Mesodermal cell (in vitro differentiated cells): ENCODE measurements around the gene MBOAT1.

ENCODE experiments used
- H3K27ac ChIP-seq: 2 replicates; pipeline ENCODE4 v1.7.0; 2013; ENCODE audit warnings: mild to moderate bottlenecking, low read depth, low read length, moderate library complexity; ENCODE audit not compliant: severe bottlenecking
- H3K36me3 ChIP-seq: 2 replicates; pipeline ENCODE4 v1.7.1; 2013; ENCODE audit warnings: mild to moderate bottlenecking, low read length, moderate library complexity; ENCODE audit not compliant: control insufficient read depth, insufficient read depth
- H3K4me1 ChIP-seq: one replicate; pipeline ENCODE4 v1.7.1; 2013; ENCODE audit warnings: mild to moderate bottlenecking, low read length; ENCODE audit not compliant: insufficient read depth, control insufficient read depth, poor library complexity, severe bottlenecking
- H3K4me3 ChIP-seq: 2 replicates; pipeline ENCODE4 v1.7.0; 2013; ENCODE audit warnings: low read length, control low read depth, mild to moderate bottlenecking; ENCODE audit not compliant: insufficient read depth, poor library complexity, severe bottlenecking; ENCODE audit errors: extremely low read depth
- H3K9me3 ChIP-seq: 2 replicates; pipeline ENCODE4 v1.7.1; 2013; ENCODE audit warnings: mild to moderate bottlenecking, low read length, moderate library complexity; ENCODE audit not compliant: control insufficient read depth
- WGBS, 2 experiments: methylation state at CpG; one replicate each; pipeline ENCODE4 v1.1.5; 2013; ENCODE audit warnings: missing lambda C conversion rate in 2 of 2; ENCODE audit not compliant: insufficient coverage in 2 of 2; 5-methylcytosine and 5-hydroxymethylcytosine counted together

MBOAT1 gene

GRCh38 chr6:20095436-20095835 lies 116.8 kb downstream of the MBOAT1 start:
- Histone ChIP-seq H3K4me1 (no peaks in the 10 kb centered on the region), H3K36me3 (no peaks in the 10 kb centered on the region), H3K27ac (no peak overlapping the region), H3K4me3 (no peak overlapping the region), H3K9me3 (no peaks in the 10 kb centered on the region)
- 94 to 95% methylated on average over 4 to 6 of the region's 6 CpGs for WGBS, 2 experiments

GRCh38 chr6:20092071-20092566 lies 120.2 kb downstream of the MBOAT1 start:
- Histone ChIP-seq H3K4me1 (no peaks in the 10 kb centered on the region), H3K9me3 (no peaks in the 10 kb centered on the region), H3K36me3 (no peaks in the 10 kb centered on the region), H3K4me3 (no peak overlapping the region), H3K27ac (no peak overlapping the region)
- 0% methylated on average over 1 of the region's 1 CpG; no CpG with 5 or more reads in 1 of the 2 experiments for WGBS, 2 experiments

DNA sequence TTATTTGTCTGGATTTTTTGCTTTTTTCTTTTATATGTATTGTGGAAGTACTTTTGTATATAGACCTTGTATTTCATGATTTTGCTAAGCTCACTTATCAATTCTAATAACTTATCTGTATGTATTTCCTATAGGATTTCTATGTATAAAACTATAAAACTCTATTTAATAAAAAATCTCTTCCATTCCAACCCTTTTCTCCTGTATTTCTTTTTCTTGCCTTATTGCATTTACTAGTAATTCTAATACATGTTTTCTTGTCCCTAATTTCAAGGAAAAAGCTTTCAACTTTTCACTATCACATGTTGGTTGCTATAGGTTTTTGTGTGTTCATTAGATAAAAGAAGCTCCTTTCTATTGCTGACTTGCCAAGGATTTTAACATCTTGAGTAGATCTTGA lies 125.3 kb downstream of the MBOAT1 start:
- H3K9me3 ChIP-seq, result no peaks in the 10 kb centered on the region
- H3K4me3 ChIP-seq, result no peak overlapping the region
- H3K27ac ChIP-seq, result no peak overlapping the region
- no peaks in the 10 kb centered on the region for H3K4me1 ChIP-seq
- H3K36me3 ChIP-seq, result no peaks in the 10 kb centered on the region

- Histone ChIP-seq H3K4me1 (no peaks in the 10 kb centered on the region), H3K27ac (no peak overlapping the region), H3K4me3 (no peak overlapping the region), H3K36me3 (no peaks in the 10 kb centered on the region), H3K9me3 (no peaks in the 10 kb centered on the region)
- WGBS, 2 experiments, result 92 to 100% methylated on average over 2 of the region's 2 CpGs
Observed at GRCh38 chr6:20085817-20086216, 126.5 kb downstream of the MBOAT1 start.

GRCh38 chr6:20084411-20084810 lies 127.9 kb downstream of the MBOAT1 start:
- Histone ChIP-seq H3K4me1 (no peaks in the 10 kb centered on the region), H3K27ac (no peak overlapping the region), H3K36me3 (no peaks in the 10 kb centered on the region), H3K4me3 (no peak overlapping the region), H3K9me3 (no peaks in the 10 kb centered on the region)

GRCh38 chr6:20071998-20072397 lies 140.3 kb downstream of the MBOAT1 start:
- Histone ChIP-seq H3K36me3 (no peaks in the 10 kb centered on the region), H3K4me3 (no peak overlapping the region), H3K27ac (no peak overlapping the region), H3K9me3 (no peaks in the 10 kb centered on the region), H3K4me1 (no peaks in the 10 kb centered on the region)
- 95 to 96% methylated on average over 4 to 5 of the region's 6 CpGs for WGBS, 2 experiments

DNA sequence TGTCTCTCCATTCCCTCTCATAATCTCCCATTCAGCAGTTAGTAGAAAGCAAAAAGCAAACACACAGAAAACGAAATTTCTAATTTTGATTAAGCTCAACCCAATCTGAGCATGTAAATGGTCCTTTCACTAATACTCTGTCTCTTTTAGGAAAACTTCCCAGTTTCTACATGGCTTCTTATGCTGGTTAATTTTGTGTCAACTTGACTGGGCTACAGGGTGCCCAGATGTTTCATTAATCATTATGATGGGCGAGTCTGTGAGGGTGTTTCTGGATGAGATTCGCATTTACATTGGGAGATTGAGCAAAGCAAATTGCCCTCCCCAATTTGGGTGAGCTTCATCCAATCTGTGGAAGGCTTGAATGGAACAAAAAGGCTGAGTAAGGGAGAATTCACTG lies 142.2 kb downstream of the MBOAT1 start:
- Histone ChIP-seq H3K9me3 (no peaks in the 10 kb centered on the region), H3K4me1 (no peaks in the 10 kb centered on the region), H3K4me3 (no peak overlapping the region), H3K27ac (no peak overlapping the region), H3K36me3 (no peaks in the 10 kb centered on the region)
- 81 to 93% methylated on average over 3 of the region's 3 CpGs for WGBS, 2 experiments

- Histone ChIP-seq H3K36me3 (no peaks in the 10 kb centered on the region), H3K9me3 (no peaks in the 10 kb centered on the region), H3K4me1 (no peaks in the 10 kb centered on the region), H3K27ac (no peak overlapping the region), H3K4me3 (no peak overlapping the region)
- 91 to 95% methylated on average over 10 to 12 of the region's 12 CpGs for WGBS, 2 experiments
Observed at GRCh38 chr6:20069021-20069522, 143.2 kb downstream of the MBOAT1 start.

GRCh38 chr6:20068421-20068988 lies 143.8 kb downstream of the MBOAT1 start:
- 94% methylated on average over 3 of the region's 10 CpGs; no CpG with 5 or more reads in 1 of the 2 experiments for WGBS, 2 experiments
- no peaks in the 10 kb centered on the region for H3K9me3 ChIP-seq
- no peaks in the 10 kb centered on the region for H3K4me1 ChIP-seq
- H3K27ac ChIP-seq, result no peak overlapping the region
- H3K36me3 ChIP-seq, result no peaks in the 10 kb centered on the region
- no peak overlapping the region for H3K4me3 ChIP-seq

- H3K9me3 ChIP-seq, result no peaks in the 10 kb centered on the region
- no peak overlapping the region for H3K27ac ChIP-seq
- no peaks in the 10 kb centered on the region for H3K4me1 ChIP-seq
- 50 to 86% methylated on average over 1 to 2 of the region's 5 CpGs for WGBS, 2 experiments
- H3K4me3 ChIP-seq, result no peak overlapping the region
- H3K36me3 ChIP-seq, result no peaks in the 10 kb centered on the region
Observed at GRCh38 chr6:20061952-20062351, 150.3 kb downstream of the MBOAT1 start.

DNA sequence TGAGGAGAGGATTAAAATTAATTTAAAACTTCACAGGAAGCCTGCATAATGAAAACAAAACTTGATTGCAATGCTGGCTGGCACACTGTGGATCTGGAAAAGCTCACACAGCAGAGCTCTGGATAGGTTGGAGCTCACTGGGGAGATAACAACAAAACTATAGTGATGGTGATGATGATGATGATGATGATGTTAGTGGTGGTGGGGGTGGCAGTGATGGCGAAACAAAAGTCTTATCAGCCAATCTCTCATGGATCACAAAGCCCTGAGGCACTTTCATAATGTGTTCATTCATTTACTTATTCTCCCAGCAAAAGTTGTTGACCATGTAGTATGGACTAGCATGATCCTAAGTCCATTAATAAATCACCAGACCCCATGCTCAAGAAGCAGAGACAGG lies 152.0 kb downstream of the MBOAT1 start:
- no CpG with 5 or more reads among the region's 1 CpG for WGBS, 2 experiments

More for the DNA sequence above, 152.0 kb downstream of the MBOAT1 start:
- H3K4me3 ChIP-seq, result no peak overlapping the region
- H3K36me3 ChIP-seq, result no peaks in the 10 kb centered on the region
- H3K27ac ChIP-seq, result no peak overlapping the region
- H3K9me3 ChIP-seq, result no peaks in the 10 kb centered on the region
- H3K4me1 ChIP-seq, result no peaks in the 10 kb centered on the region
